Cardiac fibroblast (primary cell): ENCODE data around the gene NTNG1.

ENCODE experiments used
- DNase-seq, 2 donors: peaks; one replicate each; pipeline versions ENCODE4 v3.0.0 to v3.0.0-alpha.2; 2010; ENCODE audit warnings: low read depth in 2 of 2
- H3K4me3 ChIP-seq, 2 donors: replicated peaks in 1 of 2; 1 replicate in 1 of 2; 2 replicates in 1 of 2; pipeline ENCODE4 v1.5.1; 2011; ENCODE audit warnings: low read depth in 2 of 2, low read length in 2 of 2, mild to moderate bottlenecking in 2 of 2, moderate library complexity in 1 of 2
- CTCF ChIP-seq: IDR thresholded peaks from one replicate; pipeline ENCODE4 v1.5.1; 2011; ENCODE audit warnings: low read depth, mild to moderate bottlenecking, low read length, inconsistent platforms

Gene NTNG1

GRCh38 chr1:107474877-107475612 is 334.2 kb downstream of the NTNG1 start:
- TF ChIP-seq CTCF, result no peak
- no peak for DNase-seq
- no peak overlapping the region for H3K4me3 ChIP-seq

- DNase-seq, result no peak
- TF ChIP-seq CTCF, result no peak
- H3K4me3 ChIP-seq, result no peak overlapping the region
Observed at GRCh38 chr1:107477233-107477632, 336.4 kb downstream of the NTNG1 start.

- no peak for DNase-seq
Observed at GRCh38 chr1:107479865-107480350, 339.1 kb downstream of the NTNG1 start.

GRCh38 chr1:107480548-107481415 is 339.9 kb downstream of the NTNG1 start:
- DNase-seq, result no peak
- H3K4me3 ChIP-seq, result no peak overlapping the region

More at GRCh38 chr1:107479865-107480350, 339.1 kb downstream of the NTNG1 start:
- TF ChIP-seq CTCF, result no peak
- H3K4me3 ChIP-seq, result no peak overlapping the region

GRCh38 chr1:107481756-107482384 is 341.0 kb downstream of the NTNG1 start:
- no peak for TF ChIP-seq CTCF
- DNase-seq, result no peak
- H3K4me3 ChIP-seq, result no peak overlapping the region

More at GRCh38 chr1:107480548-107481415, 339.9 kb downstream of the NTNG1 start:
- TF ChIP-seq CTCF, result no peak

GRCh38 chr1:107483949-107484348 is 343.1 kb downstream of the NTNG1 start:
- DNase-seq, result no peak
- H3K4me3 ChIP-seq, result no peak overlapping the region
- no peak for TF ChIP-seq CTCF
